Heart right ventricle (tissue), 16 donors: ENCODE data around the gene MEF2C. TPM values are rescaled to one million over a fixed set of nuclear protein-coding genes. Genes with fewer than 3 reads are reported as not detected.
"Not testable (repeated sequence)": the region's sequence is repeated elsewhere in the genome, so short reads cannot be mapped to it uniquely, and the experiment has no call there.

Source experiments
- ATAC-seq, 8 donors: fragments of 200-7000 bp; cut with Tn5 transposase; one replicate each; pipeline ENCODE4 v1.9.1; 2020; ENCODE audit warnings: mild to moderate bottlenecking in 8 of 8, moderate library complexity in 8 of 8, moderate number of reproducible peaks in 1 of 8
- DNase-seq, 2 donors: peaks; one replicate each; pipeline ENCODE4 v3.0.0-alpha.2; 2020
- H3K27ac ChIP-seq, 10 donors: fragments of 200-600 bp; sonication (generic) in 2 of 10; one replicate each; pipeline versions ENCODE4 v1.5.0 to v1.8.0; 2020 to 2022; ENCODE audit warnings: mild to moderate bottlenecking in 3 of 10
- H3K27me3 ChIP-seq, 7 donors: fragments of 200-600 bp; one replicate each; pipeline ENCODE4 v1.8.0; 2021 to 2022; ENCODE audit warnings: mild to moderate bottlenecking in 2 of 7
- H3K36me3 ChIP-seq, 9 donors: fragments of 200-600 bp; sonication (generic) in 1 of 9; one replicate each; pipeline versions ENCODE4 v1.5.0 to v1.8.0; 2020 to 2022; ENCODE audit warnings: mild to moderate bottlenecking in 2 of 9
- H3K4me1 ChIP-seq, 9 donors: fragments of 200-600 bp; sonication (generic) in 1 of 9; one replicate each; pipeline versions ENCODE4 v1.5.0 to v1.8.0; 2020 to 2022; ENCODE audit warnings: mild to moderate bottlenecking in 4 of 9
- H3K4me3 ChIP-seq, 10 donors: fragments of 200-600 bp; sonication (generic) in 2 of 10; one replicate each; pipeline versions ENCODE4 v1.5.0 to v1.8.0; 2020 to 2022; ENCODE audit warnings: mild to moderate bottlenecking in 7 of 10, moderate library complexity in 2 of 10
- H3K9me3 ChIP-seq, 11 donors: fragments of 200-600 bp in 10 of 11; sonication (generic) in 2 of 11; one replicate each; pipeline versions ENCODE4 v1.5.0 to v1.8.0; 2013 to 2022; ENCODE audit warnings: mild to moderate bottlenecking in 2 of 11, control low read depth in 1 of 11, moderate library complexity in 1 of 11
- CTCF ChIP-seq, 9 donors: fragments of 200-600 bp; sonication (generic) in 2 of 9; IDR thresholded peaks; one replicate each; pipeline versions ENCODE4 v1.5.0 to v1.8.0; 2021 to 2022; ENCODE audit warnings: antibody characterized with exemption in 9 of 9, mild to moderate bottlenecking in 5 of 9, moderate library complexity in 1 of 9
- WGBS, 2 donors: extraction: QIAGEN DNeasy Blood & Tissue Kit; methylation state at CpG; one replicate each; pipeline ENCODE4 v1.1.7; 2013; ENCODE audit warnings: inconsistent platforms in 1 of 2; 5-methylcytosine and 5-hydroxymethylcytosine counted together
- intact Hi-C, 10 donors: fragments of 100-400 bp; cut with DNase I; formaldehyde crosslinking; loops; one replicate each; pipeline versions ENCODE4 v1.11.1 to v1.14.2; 2022
- polyA plus RNA-seq, 2 donors: library from polyadenylated mRNA; stranded (reverse); fragments of 200-250 nt; gene quantifications; one replicate each; pipeline ENCODE4 v1.2.3, GENCODE V29; 2013
- total RNA-seq, 10 donors: library from RNA; stranded (reverse); fragmentation: NEBNext Ultra II Directional in 3 of 10; extraction: Animal tissue kit (Norgen Biotek cat#: 25700) in 3 of 10; gene quantifications; one replicate each; pipeline versions ENCODE4 v1.2.1 to v1.2.4, GENCODE V29; 2021 to 2023
- donor health status: Arrhythmogenic right ventricular cardiomyopathy.
- donor health status: ischemic (EF 13 %, LVEDD 7.1; RV severe dilation, severe dysfunction).
- donor health status: healthy with polysubstance abuse.
- donor health status: DM: no; HTN: yes; CAD: no.
- donor health status: DM: no; HTN: no; CAD: no.
- donor health status: ischemic (EF 25% LVEDD 6.9; RV normal size, moderate dysfunction).
- donor health status: ischemic (EF 25% LVEDD 5.7; RV mildly dilated, moderate dysfunction).
- donor health status: healthy.
- donor health status: DM: yes; HTN: yes; CAD: no.
- donor health status: Ischemic cardiomyopathy.
- donor health status: ischemic (EF 35%, LVEDD 5.7; RV mildly dilated, moderate dysfunction).
- donor health status: nonischemic (EF 11% LVEDD 7.7; RV severe dilation, severe dysfunction).
- donor health status: DM: yes; HTN: yes; CAD: no.
- donor health status: PGD.
- donor health status: ischemic (EF 29% LVEDD 5.4; RV normal size, mild dysfunction).
- donor health status: nonischemic (EF 23%, LVEDD 6.1; RV moderate dilation, normal function).

The MEF2C gene
- total and polyA plus RNA-seq, 12 donors: 11.2 to 88.7 (median 66.3) TPM

DNA sequence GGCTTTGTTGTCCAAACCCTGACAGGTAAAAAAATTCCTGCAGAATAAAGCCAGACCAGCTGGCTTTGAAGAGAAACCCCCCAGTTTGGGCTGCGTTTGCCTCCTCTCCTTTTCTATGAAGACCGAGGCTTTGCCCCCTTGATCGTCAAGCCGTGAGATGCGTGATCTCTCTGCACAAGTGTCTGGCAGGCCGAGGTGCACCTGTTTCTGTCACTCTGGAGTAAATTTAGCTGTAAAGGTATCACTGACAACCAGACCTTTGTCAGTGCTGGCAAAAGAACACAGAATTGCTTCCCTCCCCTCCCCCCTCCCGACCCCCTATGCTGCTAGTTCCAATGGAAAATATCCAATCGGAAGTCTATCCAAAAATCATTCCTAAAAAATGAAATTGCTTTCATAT is 21.0 kb upstream of the MEF2C start:
- H3K4me3 ChIP-seq, H3K36me3 ChIP-seq, ATAC-seq, DNase-seq, intact Hi-C loops, H3K4me1 ChIP-seq, H3K27me3 ChIP-seq, H3K27ac ChIP-seq, H3K9me3 ChIP-seq: not testable (repeated sequence)
- 46 to 83% methylated on average over 1 of the region's 8 CpGs for WGBS, 2 donors

DNA sequence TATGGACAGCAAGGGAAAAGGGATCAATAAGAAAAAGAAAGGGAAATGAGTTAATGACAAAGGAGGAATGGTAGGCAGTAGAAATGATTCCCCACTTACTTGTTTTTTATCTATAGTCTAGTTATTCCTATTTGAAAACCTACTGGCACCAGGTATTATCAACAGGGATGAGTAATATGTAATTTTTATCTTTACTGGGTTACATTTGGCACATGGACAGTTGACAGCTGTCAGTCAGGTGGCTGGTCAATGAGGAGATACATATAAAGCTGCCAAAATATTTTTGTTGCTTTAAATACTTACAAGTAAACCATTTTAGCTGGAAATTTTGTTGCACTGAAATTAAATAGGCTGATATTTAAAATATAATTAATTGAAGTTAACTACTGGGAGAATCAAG is 18.1 kb upstream of the MEF2C start:
- H3K27ac ChIP-seq, H3K27me3 ChIP-seq, H3K4me1 ChIP-seq, H3K4me3 ChIP-seq, intact Hi-C loops, H3K36me3 ChIP-seq, DNase-seq, ATAC-seq, H3K9me3 ChIP-seq: not testable (repeated sequence)

- no peak for DNase-seq
- H3K27ac ChIP-seq: no peak overlapping the region
- ATAC-seq: no peak
- H3K4me1 ChIP-seq: peaks cover 0 to 8% (median 1%) of the 10 kb centered on the region in 9 donors
- H3K27me3 ChIP-seq: no peaks in the 10 kb centered on the region
- 96 to 98% methylated on average over 2 of the region's 2 CpGs for WGBS, 2 donors
- no peak for TF ChIP-seq CTCF (IDR thresholded peaks at IDR 0.05)
- no peak overlapping the region for H3K4me3 ChIP-seq
- no peaks in the 10 kb centered on the region for H3K36me3 ChIP-seq
- no peaks in the 10 kb centered on the region for H3K9me3 ChIP-seq
- intact Hi-C loops: loop anchor here in 1 of 10 donors (10.0 kb wide), 1 partner anchor 146 kb away; no protein-coding TSS in a partner anchor
Measured at GRCh38 chr5:88899096-88899737, 16.2 kb upstream of the MEF2C start.

DNA sequence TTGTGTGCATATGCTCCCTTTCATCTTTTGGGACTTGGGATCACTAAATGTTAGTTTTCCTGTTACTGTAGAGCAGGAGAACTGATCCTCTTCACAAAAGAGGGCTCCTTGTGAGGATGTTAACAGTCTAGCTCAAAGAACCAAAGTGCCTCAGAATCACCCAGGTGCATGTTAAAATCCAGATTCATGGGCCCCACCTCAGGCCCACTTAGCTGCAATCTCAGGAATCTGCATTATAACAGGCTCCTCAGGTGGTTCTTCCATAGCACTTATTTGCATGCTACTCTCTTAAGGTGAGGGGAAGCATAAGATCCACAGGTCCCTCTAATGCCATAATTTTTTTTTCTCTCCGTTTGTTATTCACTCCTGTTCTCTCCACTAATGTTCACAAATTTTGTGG is 14.8 kb upstream of the MEF2C start:
- WGBS, 2 donors: 97 to 100% methylated on average over 1 of the region's 1 CpG
- ATAC-seq: no peak
- Histone ChIP-seq H3K9me3 (no peaks in the 10 kb centered on the region), H3K4me1 (peaks cover 0 to 15% (median 4%) of the 10 kb centered on the region in 9 donors), H3K4me3 (no peak overlapping the region), H3K27ac (no peak overlapping the region), H3K27me3 (no peaks in the 10 kb centered on the region), H3K36me3 (no peaks in the 10 kb centered on the region)
- no peak for TF ChIP-seq CTCF (IDR thresholded peaks at IDR 0.05)
- no peak for DNase-seq
- intact Hi-C loops: loop anchor here in 1 of 10 donors (10.0 kb wide), 1 partner anchor 147 kb away; no protein-coding TSS in a partner anchor

GRCh38 chr5:88895681-88896501 is 12.9 kb upstream of the MEF2C start:
- 86 to 92% methylated on average over 10 of the region's 10 CpGs for WGBS, 2 donors
- Histone ChIP-seq H3K4me1 (peaks cover 0 to 19% (median 4%) of the 10 kb centered on the region in 9 donors), H3K27ac (no peak overlapping the region), H3K9me3 (no peaks in the 10 kb centered on the region), H3K4me3 (no peak overlapping the region), H3K27me3 (no peaks in the 10 kb centered on the region), H3K36me3 (no peaks in the 10 kb centered on the region)
- DNase-seq: no peak
- intact Hi-C loops: loop anchor here in 1 of 10 donors (10.0 kb wide), 1 partner anchor 149 kb away; no protein-coding TSS in a partner anchor
- no peak for ATAC-seq
- TF ChIP-seq CTCF (IDR thresholded peaks at IDR 0.05): no peak
